Endothelial cell (in vitro differentiated cells): ENCODE measurements around the gene BLOC1S5. TPM values are rescaled to one million over a fixed set of nuclear protein-coding genes. Genes with fewer than 3 reads are reported as not detected.

Experiments
- DNase-seq: peaks from one replicate; pipeline ENCODE4 v3.0.0; 2021; ENCODE audit warnings: low spot score
- H3K27ac Mint-ChIP-seq: one replicate; pipeline ENCODE4 v1.8.0; 2021; ENCODE audit warnings: mixed read lengths, inconsistent platforms; ENCODE audit not compliant: unreplicated experiment
- H3K27me3 Mint-ChIP-seq: one replicate; pipeline ENCODE4 v1.8.0; 2021; ENCODE audit warnings: mild to moderate bottlenecking, moderate library complexity, mixed read lengths, inconsistent platforms; ENCODE audit not compliant: unreplicated experiment
- H3K36me3 Mint-ChIP-seq: one replicate; pipeline ENCODE4 v1.8.0; 2021; ENCODE audit warnings: mild to moderate bottlenecking, low read depth, mixed read lengths, inconsistent platforms; ENCODE audit not compliant: unreplicated experiment
- H3K4me1 Mint-ChIP-seq: one replicate; pipeline ENCODE4 v1.8.0; 2021; ENCODE audit warnings: mild to moderate bottlenecking, mixed read lengths, inconsistent platforms; ENCODE audit not compliant: unreplicated experiment
- H3K4me3 Mint-ChIP-seq: one replicate; pipeline ENCODE4 v1.8.0; 2021; ENCODE audit warnings: mild to moderate bottlenecking, mixed read lengths, inconsistent platforms; ENCODE audit not compliant: unreplicated experiment
- H3K9me3 Mint-ChIP-seq: one replicate; pipeline ENCODE4 v1.8.0; 2021; ENCODE audit warnings: mixed read lengths, inconsistent platforms; ENCODE audit not compliant: unreplicated experiment
- total RNA-seq: library from RNA; stranded (reverse); fragmentation: NEBNext Ultra II Directional; extraction: Animal tissue kit (Norgen Biotek cat#: 25700); gene quantifications from one replicate; pipeline ENCODE4 v1.2.1, GENCODE V29; 2021; ENCODE audit not compliant: unreplicated experiment
- TF ChIP-seq, protein P1 (sequence below): fragments of 200-600 bp; sonication (generic); IDR thresholded peaks from one replicate; pipeline ENCODE4 v1.5.0; 2021; ENCODE audit warnings: antibody characterized with exemption; ENCODE audit not compliant: unreplicated experiment

BLOC1S5 gene
- total RNA-seq, 1 donor from 2014 or later, result 13.2 TPM

DNA sequence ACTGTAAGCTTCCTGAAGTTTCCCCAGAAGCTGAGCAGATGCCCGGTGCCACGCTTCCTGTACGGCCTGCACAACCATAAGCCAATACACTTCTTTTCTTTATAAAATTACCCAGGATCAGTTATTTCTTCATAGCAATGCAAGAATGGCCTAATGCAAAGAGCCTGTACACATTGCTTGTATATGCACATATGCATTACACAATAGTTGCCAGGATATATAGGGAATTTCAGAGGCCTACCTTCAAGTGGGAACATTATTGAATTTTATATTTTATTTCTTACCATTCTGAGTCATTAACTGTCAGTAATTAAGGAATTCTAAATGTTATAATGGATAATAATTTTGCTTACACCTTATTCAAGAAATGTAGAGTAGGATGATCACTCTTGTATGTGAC lies 93.6 kb downstream of the BLOC1S5 start:
- TF ChIP-seq, protein P1, sequence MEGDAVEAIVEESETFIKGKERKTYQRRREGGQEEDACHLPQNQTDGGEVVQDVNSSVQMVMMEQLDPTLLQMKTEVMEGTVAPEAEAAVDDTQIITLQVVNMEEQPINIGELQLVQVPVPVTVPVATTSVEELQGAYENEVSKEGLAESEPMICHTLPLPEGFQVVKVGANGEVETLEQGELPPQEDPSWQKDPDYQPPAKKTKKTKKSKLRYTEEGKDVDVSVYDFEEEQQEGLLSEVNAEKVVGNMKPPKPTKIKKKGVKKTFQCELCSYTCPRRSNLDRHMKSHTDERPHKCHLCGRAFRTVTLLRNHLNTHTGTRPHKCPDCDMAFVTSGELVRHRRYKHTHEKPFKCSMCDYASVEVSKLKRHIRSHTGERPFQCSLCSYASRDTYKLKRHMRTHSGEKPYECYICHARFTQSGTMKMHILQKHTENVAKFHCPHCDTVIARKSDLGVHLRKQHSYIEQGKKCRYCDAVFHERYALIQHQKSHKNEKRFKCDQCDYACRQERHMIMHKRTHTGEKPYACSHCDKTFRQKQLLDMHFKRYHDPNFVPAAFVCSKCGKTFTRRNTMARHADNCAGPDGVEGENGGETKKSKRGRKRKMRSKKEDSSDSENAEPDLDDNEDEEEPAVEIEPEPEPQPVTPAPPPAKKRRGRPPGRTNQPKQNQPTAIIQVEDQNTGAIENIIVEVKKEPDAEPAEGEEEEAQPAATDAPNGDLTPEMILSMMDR, result no peak
- no peak for DNase-seq

More for the DNA sequence above, 93.6 kb downstream of the BLOC1S5 start:
- Mint-ChIP-seq H3K4me3 (no peak overlapping the region), H3K27me3 (no peaks in the 10 kb centered on the region), H3K36me3 (no peaks in the 10 kb centered on the region), H3K9me3 (no peaks in the 10 kb centered on the region), H3K27ac (no peak overlapping the region), H3K4me1 (peaks cover 12% of the 10 kb centered on the region)

Other genes with a start within 250 kb of the BLOC1S5 start
- 110 TPM for gene TXNDC5, start 153.6 kb downstream of the BLOC1S5 start, total RNA-seq
- 14.0 TPM for gene EEF1E1, start 38.2 kb upstream of the BLOC1S5 start, total RNA-seq